ENCODE measurements around the gene GRIP2. TPM values are rescaled to one million over a fixed set of nuclear protein-coding genes. Genes with fewer than 3 reads are reported as not detected.

GRIP2 gene
- polyA plus RNA-seq, 3 donors, result not detected

DNA sequence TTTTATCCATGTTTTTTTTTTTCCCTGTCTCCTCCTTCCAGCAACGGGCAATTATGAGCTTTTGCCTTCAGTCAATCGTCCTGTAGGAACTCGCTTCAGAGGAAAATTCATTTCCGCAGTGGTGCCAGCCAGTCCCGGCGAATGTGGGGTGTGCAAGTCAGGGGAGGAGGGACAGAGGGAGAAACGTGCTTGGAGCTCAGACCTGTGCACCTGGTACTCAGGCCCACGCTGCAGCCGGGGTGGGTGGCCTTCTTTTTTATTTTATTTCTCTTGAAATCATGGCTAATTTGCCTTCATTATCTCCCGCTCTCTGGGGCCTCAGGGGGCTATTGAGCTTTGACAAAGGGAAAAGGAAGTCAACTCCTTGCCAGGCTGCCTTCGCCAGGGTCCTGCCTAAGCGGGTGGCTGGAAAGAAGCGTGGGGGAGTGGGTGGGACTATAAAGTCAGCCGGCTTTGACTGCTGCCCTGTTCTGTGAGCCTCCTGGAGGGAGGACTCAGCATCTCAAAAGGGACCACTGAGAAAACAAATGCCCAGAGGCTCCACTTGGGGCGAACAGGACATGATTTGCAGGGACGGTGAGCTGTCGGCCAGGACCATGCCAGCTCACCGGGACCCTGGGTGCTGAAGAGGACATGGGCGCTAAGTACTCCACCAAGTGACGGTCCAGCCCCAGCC is 5.5 kb downstream of the GRIP2 start:
- Mint-ChIP-seq H3K27me3 (ENCODE audit: low read depth in 3 of 3) (peaks cover 4 to 21% (median 7%) of the 10 kb centered on the region in 3 donors), H3K4me3 (no peak overlapping the region), H3K27ac (no peak overlapping the region), H3K36me3 (no peaks in the 10 kb centered on the region), H3K4me1 (no peaks in the 10 kb centered on the region), H3K9me3 (peaks cover 0 to 2% (median 0%) of the 10 kb centered on the region in 7 donors)
- Histone ChIP-seq H3K79me2 (ENCODE audit: insufficient read depth, low read length) (no peaks in the 10 kb centered on the region), H3K4me3 (replicated peaks in 1 of 3; ENCODE audit: low read depth in 2 of 3, low read length in 3 of 3) (no peak overlapping the region), H3K4me2 (replicated peaks; ENCODE audit: extremely low read depth, low read length, poor library complexity, severe bottlenecking) (no peak overlapping the region), H3K36me3 (replicated peaks in 1 of 2; ENCODE audit: control insufficient read depth in 1 of 2, insufficient read depth in 2 of 2, low read length in 2 of 2) (no peaks in the 10 kb centered on the region), H3K9me3 (replicated peaks in 1 of 2; ENCODE audit: control insufficient read depth in 1 of 2, insufficient read depth in 1 of 2, low read length in 2 of 2) (no peaks in the 10 kb centered on the region), H2AFZ (ENCODE audit: insufficient read depth, low read depth, low read length, poor library complexity, severe bottlenecking) (no peak overlapping the region), H3K4me1 (ENCODE audit: control insufficient read depth in 1 of 2, insufficient read depth in 2 of 2, low read length in 2 of 2) (no peaks in the 10 kb centered on the region), H3K9ac (ENCODE audit: insufficient read depth, low read length, poor library complexity, severe bottlenecking) (no peak overlapping the region), H3K27me3 (ENCODE audit: control insufficient read depth in 2 of 2, insufficient read depth in 2 of 2, low read length in 2 of 2) (peaks cover 0 to 8% of the 10 kb centered on the region in 2 donors), H3K27ac (ENCODE audit: low read depth in 1 of 2, low read length in 2 of 2) (no peak overlapping the region), H4K20me1 (ENCODE audit: insufficient read depth, low read length) (no peaks in the 10 kb centered on the region)
- intact Hi-C loops (cut with micrococcal nuclease), result no loop called here
- TF ChIP-seq, protein P1, sequence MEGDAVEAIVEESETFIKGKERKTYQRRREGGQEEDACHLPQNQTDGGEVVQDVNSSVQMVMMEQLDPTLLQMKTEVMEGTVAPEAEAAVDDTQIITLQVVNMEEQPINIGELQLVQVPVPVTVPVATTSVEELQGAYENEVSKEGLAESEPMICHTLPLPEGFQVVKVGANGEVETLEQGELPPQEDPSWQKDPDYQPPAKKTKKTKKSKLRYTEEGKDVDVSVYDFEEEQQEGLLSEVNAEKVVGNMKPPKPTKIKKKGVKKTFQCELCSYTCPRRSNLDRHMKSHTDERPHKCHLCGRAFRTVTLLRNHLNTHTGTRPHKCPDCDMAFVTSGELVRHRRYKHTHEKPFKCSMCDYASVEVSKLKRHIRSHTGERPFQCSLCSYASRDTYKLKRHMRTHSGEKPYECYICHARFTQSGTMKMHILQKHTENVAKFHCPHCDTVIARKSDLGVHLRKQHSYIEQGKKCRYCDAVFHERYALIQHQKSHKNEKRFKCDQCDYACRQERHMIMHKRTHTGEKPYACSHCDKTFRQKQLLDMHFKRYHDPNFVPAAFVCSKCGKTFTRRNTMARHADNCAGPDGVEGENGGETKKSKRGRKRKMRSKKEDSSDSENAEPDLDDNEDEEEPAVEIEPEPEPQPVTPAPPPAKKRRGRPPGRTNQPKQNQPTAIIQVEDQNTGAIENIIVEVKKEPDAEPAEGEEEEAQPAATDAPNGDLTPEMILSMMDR (IDR thresholded peaks at IDR 0.05), result no peak
- 46% methylated on average over 16 of the region's 20 CpGs for WGBS (ENCODE audit: insufficient coverage)
- DNase-seq, result no peak

DNA sequence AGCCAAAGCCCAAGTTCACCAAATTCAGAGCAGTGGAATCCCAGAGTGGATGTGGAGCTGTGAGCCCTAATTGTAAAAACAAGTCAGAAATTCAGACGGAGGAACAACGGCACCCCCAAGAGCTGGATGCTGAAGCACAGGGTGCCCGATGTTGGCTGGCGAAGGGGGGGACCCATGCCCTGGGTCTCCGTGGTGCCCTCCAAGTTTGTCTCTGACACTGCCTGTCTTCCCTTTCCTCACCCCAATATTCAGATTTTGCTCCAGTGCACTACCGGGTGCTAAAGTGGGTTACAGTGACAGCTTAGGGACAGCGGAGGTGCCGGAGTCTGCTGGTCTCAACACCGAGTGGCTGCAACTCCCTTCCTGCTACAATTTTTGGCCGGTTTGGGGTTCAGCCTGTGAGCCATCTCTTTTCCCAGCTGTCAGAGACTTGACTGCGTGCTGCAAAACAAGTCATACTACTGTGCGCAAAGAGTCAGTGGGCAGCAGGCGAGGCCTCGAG is 6.6 kb downstream of the GRIP2 start:
- no peaks in the 10 kb centered on the region for H4K20me1 ChIP-seq (ENCODE audit: insufficient read depth, low read length)
- H3K9me3 ChIP-seq (replicated peaks in 1 of 2; ENCODE audit: control insufficient read depth in 1 of 2, insufficient read depth in 1 of 2, low read length in 2 of 2), result no peaks in the 10 kb centered on the region
- H3K27ac ChIP-seq (ENCODE audit: low read depth in 1 of 2, low read length in 2 of 2), result no peak overlapping the region
- no peak overlapping the region for H3K27ac Mint-ChIP-seq
- H3K9me3 Mint-ChIP-seq, result peaks cover 0 to 4% (median 0%) of the 10 kb centered on the region in 7 donors
- WGBS (ENCODE audit: insufficient coverage), result 96% methylated on average over 14 of the region's 14 CpGs
- H3K4me1 ChIP-seq (ENCODE audit: control insufficient read depth in 1 of 2, insufficient read depth in 2 of 2, low read length in 2 of 2), result no peaks in the 10 kb centered on the region
- H2AFZ ChIP-seq (ENCODE audit: insufficient read depth, low read depth, low read length, poor library complexity, severe bottlenecking), result no peak overlapping the region
- no peaks in the 10 kb centered on the region for H3K36me3 ChIP-seq (replicated peaks in 1 of 2; ENCODE audit: control insufficient read depth in 1 of 2, insufficient read depth in 2 of 2, low read length in 2 of 2)
- intact Hi-C loops (cut with micrococcal nuclease), result no loop called here
- H3K27me3 Mint-ChIP-seq (ENCODE audit: low read depth in 3 of 3), result peaks cover 9 to 21% (median 12%) of the 10 kb centered on the region in 3 donors
- H3K4me1 Mint-ChIP-seq, result no peaks in the 10 kb centered on the region
- H3K4me2 ChIP-seq (replicated peaks; ENCODE audit: extremely low read depth, low read length, poor library complexity, severe bottlenecking), result no peak overlapping the region
- H3K4me3 Mint-ChIP-seq, result no peak overlapping the region
- no peaks in the 10 kb centered on the region for H3K79me2 ChIP-seq (ENCODE audit: insufficient read depth, low read length)
- no peak overlapping the region for H3K4me3 ChIP-seq (replicated peaks in 1 of 3; ENCODE audit: low read depth in 2 of 3, low read length in 3 of 3)
- no peak for DNase-seq
- peaks cover 0 to 9% of the 10 kb centered on the region in 2 donors for H3K27me3 ChIP-seq (ENCODE audit: control insufficient read depth in 2 of 2, insufficient read depth in 2 of 2, low read length in 2 of 2)
- H3K36me3 Mint-ChIP-seq, result no peaks in the 10 kb centered on the region
- TF ChIP-seq, protein P1 (IDR thresholded peaks at IDR 0.05), result no peak
- H3K9ac ChIP-seq (ENCODE audit: insufficient read depth, low read length, poor library complexity, severe bottlenecking), result no peak overlapping the region

Measured in CD14-positive monocyte (primary cell).